ENCODE results near the gene POU3F3. TPM values are rescaled to one million over a fixed set of nuclear protein-coding genes. Genes with fewer than 3 reads are reported as not detected.

The POU3F3 gene
- polyA plus RNA-seq, 3 donors: not detected

- peak overlapping the region in 1 of 2 donors; percentile 82 for H3K4me3 Mint-ChIP-seq
- Histone ChIP-seq H3K4me1 (ENCODE audit: control insufficient read depth in 1 of 2, insufficient read depth in 2 of 2, low read length in 2 of 2) (peaks cover 7 to 9% of the 10 kb centered on the region in 2 donors), H3K4me3 (replicated peaks in 1 of 3; ENCODE audit: low read depth in 2 of 3, low read length in 3 of 3) (no peak overlapping the region), H3K36me3 (replicated peaks in 1 of 2; ENCODE audit: control insufficient read depth in 1 of 2, insufficient read depth in 2 of 2, low read length in 2 of 2) (no peaks in the 10 kb centered on the region), H3K27me3 (ENCODE audit: control insufficient read depth in 2 of 2, insufficient read depth in 2 of 2, low read length in 2 of 2) (peaks cover 83 to 99% of the 10 kb centered on the region in 2 donors), H2AFZ (ENCODE audit: insufficient read depth, low read depth, low read length, poor library complexity, severe bottlenecking) (no peak overlapping the region), H3K9me3 (replicated peaks in 1 of 2; ENCODE audit: control insufficient read depth in 1 of 2, insufficient read depth in 1 of 2, low read length in 2 of 2) (peaks cover 0 to 77% of the 10 kb centered on the region in 2 donors), H3K79me2 (ENCODE audit: insufficient read depth, low read length) (no peaks in the 10 kb centered on the region), H3K4me2 (replicated peaks; ENCODE audit: extremely low read depth, low read length, poor library complexity, severe bottlenecking) (no peak overlapping the region), H3K9ac (ENCODE audit: insufficient read depth, low read length, poor library complexity, severe bottlenecking) (no peak overlapping the region), H3K27ac (ENCODE audit: low read depth in 1 of 2, low read length in 2 of 2) (no peak overlapping the region), H4K20me1 (ENCODE audit: insufficient read depth, low read length) (no peaks in the 10 kb centered on the region)
- H3K36me3 Mint-ChIP-seq: peaks cover 3 to 9% of the 10 kb centered on the region in 2 donors
- no peak for TF ChIP-seq CTCF (IDR thresholded peaks at IDR 0.05)
- H3K27me3 Mint-ChIP-seq (ENCODE audit: low read depth in 3 of 3): peaks cover 93 to 98% (median 98%) of the 10 kb centered on the region in 3 donors
- peaks cover 20% of the 10 kb centered on the region for H3K4me1 Mint-ChIP-seq
- DNase-seq: no peak
- intact Hi-C loops (cut with micrococcal nuclease): no loop called here
- WGBS (ENCODE audit: insufficient coverage): 4% methylated on average over 60 of the region's 60 CpGs
- H3K27ac Mint-ChIP-seq: no peak overlapping the region
- H3K9me3 Mint-ChIP-seq: peaks cover 0 to 33% (median 11%) of the 10 kb centered on the region in 7 donors
Observed at GRCh38 chr2:104863468-104864279, 9.8 kb downstream of the POU3F3 start.

- Histone ChIP-seq H2AFZ (ENCODE audit: insufficient read depth, low read depth, low read length, poor library complexity, severe bottlenecking) (no peak overlapping the region), H3K9me3 (replicated peaks in 1 of 2; ENCODE audit: control insufficient read depth in 1 of 2, insufficient read depth in 1 of 2, low read length in 2 of 2) (peaks cover 0 to 81% of the 10 kb centered on the region in 2 donors), H3K27ac (ENCODE audit: low read depth in 1 of 2, low read length in 2 of 2) (no peak overlapping the region), H3K9ac (ENCODE audit: insufficient read depth, low read length, poor library complexity, severe bottlenecking) (no peak overlapping the region), H3K27me3 (ENCODE audit: control insufficient read depth in 2 of 2, insufficient read depth in 2 of 2, low read length in 2 of 2) (peaks cover 82 to 99% of the 10 kb centered on the region in 2 donors), H4K20me1 (ENCODE audit: insufficient read depth, low read length) (no peaks in the 10 kb centered on the region), H3K79me2 (ENCODE audit: insufficient read depth, low read length) (no peaks in the 10 kb centered on the region), H3K4me2 (replicated peaks; ENCODE audit: extremely low read depth, low read length, poor library complexity, severe bottlenecking) (no peak overlapping the region), H3K4me3 (replicated peaks in 1 of 3; ENCODE audit: low read depth in 2 of 3, low read length in 3 of 3) (no peak overlapping the region), H3K36me3 (replicated peaks in 1 of 2; ENCODE audit: control insufficient read depth in 1 of 2, insufficient read depth in 2 of 2, low read length in 2 of 2) (no peaks in the 10 kb centered on the region), H3K4me1 (ENCODE audit: control insufficient read depth in 1 of 2, insufficient read depth in 2 of 2, low read length in 2 of 2) (peaks cover 7 to 9% of the 10 kb centered on the region in 2 donors)
- no peak for TF ChIP-seq CTCF (IDR thresholded peaks at IDR 0.05)
- Mint-ChIP-seq H3K9me3 (peaks cover 0 to 35% (median 10%) of the 10 kb centered on the region in 7 donors), H3K27ac (no peak overlapping the region), H3K36me3 (peaks cover 3 to 9% of the 10 kb centered on the region in 2 donors), H3K27me3 (ENCODE audit: low read depth in 3 of 3) (peaks cover 93 to 98% (median 98%) of the 10 kb centered on the region in 3 donors), H3K4me3 (peak overlapping the region in 1 of 2 donors; percentile 72), H3K4me1 (peaks cover 20% of the 10 kb centered on the region)
- 18% methylated on average over 7 of the region's 14 CpGs for WGBS (ENCODE audit: insufficient coverage)
- DNase-seq: no peak
- intact Hi-C loops (cut with micrococcal nuclease): no loop called here
Observed at GRCh38 chr2:104864280-104865095, 10.6 kb downstream of the POU3F3 start.
